Glutamatergic neuron (in vitro differentiated cells): ENCODE results near the gene SEC22A. TPM values are rescaled to one million over a fixed set of nuclear protein-coding genes. Genes with fewer than 3 reads are reported as not detected.

Experiments used
- DNase-seq: peaks from one replicate; pipeline ENCODE4 v3.0.0; 2022
- H3K27ac Mint-ChIP-seq: one replicate; pipeline ENCODE4 v1.8.0; 2020; ENCODE audit warnings: mild to moderate bottlenecking, mixed read lengths, inconsistent platforms; ENCODE audit not compliant: unreplicated experiment
- H3K27me3 Mint-ChIP-seq: one replicate; pipeline ENCODE4 v1.8.0; 2020; ENCODE audit warnings: mild to moderate bottlenecking, moderate library complexity, mixed read lengths, inconsistent platforms; ENCODE audit not compliant: unreplicated experiment
- H3K36me3 Mint-ChIP-seq: one replicate; pipeline ENCODE4 v1.8.0; 2020; ENCODE audit warnings: mild to moderate bottlenecking, mixed read lengths, inconsistent platforms; ENCODE audit not compliant: unreplicated experiment
- H3K4me1 Mint-ChIP-seq: one replicate; pipeline ENCODE4 v1.8.0; 2020; ENCODE audit warnings: mild to moderate bottlenecking, low read depth, mixed read lengths, inconsistent platforms; ENCODE audit not compliant: unreplicated experiment
- H3K4me3 Mint-ChIP-seq: one replicate; pipeline ENCODE4 v1.8.0; 2020; ENCODE audit warnings: mild to moderate bottlenecking, mixed read lengths, inconsistent platforms; ENCODE audit not compliant: unreplicated experiment
- H3K9me3 Mint-ChIP-seq: one replicate; pipeline ENCODE4 v1.8.0; 2020; ENCODE audit warnings: mild to moderate bottlenecking, moderate library complexity, mixed read lengths, inconsistent platforms; ENCODE audit not compliant: unreplicated experiment
- total RNA-seq: library from RNA; stranded (reverse); fragmentation: NEBNext Ultra II Directional; extraction: Animal tissue kit (Norgen Biotek cat#: 25700); gene quantifications from one replicate; pipeline ENCODE4 v1.2.1, GENCODE V29; 2021; ENCODE audit not compliant: unreplicated experiment
- TF ChIP-seq, protein P1 (sequence below): fragments of 200-600 bp; sonication (generic); IDR thresholded peaks from one replicate; pipeline ENCODE4 v1.5.0; 2021; ENCODE audit not compliant: partially characterized antibody, unreplicated experiment

The SEC22A gene
- total RNA-seq, 1 donor from 2014 or later: 14.6 TPM

DNA sequence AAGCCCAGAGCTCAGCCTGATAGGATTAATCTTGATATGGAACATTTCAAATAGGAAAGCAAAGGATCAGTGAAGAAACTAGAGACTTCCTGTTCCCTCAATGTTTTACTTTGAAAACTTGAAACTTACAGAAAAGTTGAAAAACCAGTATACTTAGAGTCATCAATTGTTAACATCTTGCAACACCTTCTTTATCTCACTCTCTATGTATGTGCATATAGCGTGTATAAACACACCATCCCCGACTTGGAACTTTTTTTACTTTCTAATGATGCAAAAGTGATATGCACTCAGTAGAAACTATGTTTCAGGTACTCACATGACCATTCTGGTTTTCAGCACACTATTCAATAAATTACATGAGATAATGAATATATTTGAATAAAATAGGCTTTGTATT is 60.5 kb downstream of the SEC22A start:
- DNase-seq: no peak
- Mint-ChIP-seq H3K9me3 (no peaks in the 10 kb centered on the region), H3K4me3 (no peak overlapping the region), H3K27ac (no peak overlapping the region), H3K4me1 (peaks cover 5% of the 10 kb centered on the region), H3K36me3 (peaks cover 17% of the 10 kb centered on the region), H3K27me3 (no peaks in the 10 kb centered on the region)
- TF ChIP-seq, protein P1, sequence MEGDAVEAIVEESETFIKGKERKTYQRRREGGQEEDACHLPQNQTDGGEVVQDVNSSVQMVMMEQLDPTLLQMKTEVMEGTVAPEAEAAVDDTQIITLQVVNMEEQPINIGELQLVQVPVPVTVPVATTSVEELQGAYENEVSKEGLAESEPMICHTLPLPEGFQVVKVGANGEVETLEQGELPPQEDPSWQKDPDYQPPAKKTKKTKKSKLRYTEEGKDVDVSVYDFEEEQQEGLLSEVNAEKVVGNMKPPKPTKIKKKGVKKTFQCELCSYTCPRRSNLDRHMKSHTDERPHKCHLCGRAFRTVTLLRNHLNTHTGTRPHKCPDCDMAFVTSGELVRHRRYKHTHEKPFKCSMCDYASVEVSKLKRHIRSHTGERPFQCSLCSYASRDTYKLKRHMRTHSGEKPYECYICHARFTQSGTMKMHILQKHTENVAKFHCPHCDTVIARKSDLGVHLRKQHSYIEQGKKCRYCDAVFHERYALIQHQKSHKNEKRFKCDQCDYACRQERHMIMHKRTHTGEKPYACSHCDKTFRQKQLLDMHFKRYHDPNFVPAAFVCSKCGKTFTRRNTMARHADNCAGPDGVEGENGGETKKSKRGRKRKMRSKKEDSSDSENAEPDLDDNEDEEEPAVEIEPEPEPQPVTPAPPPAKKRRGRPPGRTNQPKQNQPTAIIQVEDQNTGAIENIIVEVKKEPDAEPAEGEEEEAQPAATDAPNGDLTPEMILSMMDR: no peak

DNA sequence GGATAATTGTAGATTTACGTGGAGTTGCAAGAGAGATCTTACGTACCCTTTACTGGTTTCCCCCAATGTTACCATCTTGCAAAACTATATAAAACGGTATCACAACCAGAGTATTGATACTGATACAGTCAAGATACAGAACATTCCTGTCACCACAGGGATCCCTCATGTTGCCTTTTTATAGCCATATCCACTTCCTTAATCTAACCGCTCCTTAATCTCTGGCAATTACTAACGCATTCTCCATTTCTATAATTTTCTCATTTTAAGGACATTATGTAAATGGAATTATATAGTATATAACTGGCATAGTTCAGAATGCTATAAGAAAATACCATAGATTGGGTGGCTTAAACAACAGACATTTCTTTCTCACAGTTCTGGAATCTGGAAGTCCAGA is 61.1 kb downstream of the SEC22A start:
- Mint-ChIP-seq H3K27ac (no peak overlapping the region), H3K9me3 (no peaks in the 10 kb centered on the region), H3K4me3 (no peak overlapping the region), H3K36me3 (peaks cover 17% of the 10 kb centered on the region), H3K4me1 (peaks cover 5% of the 10 kb centered on the region), H3K27me3 (no peaks in the 10 kb centered on the region)
- DNase-seq: no peak
- TF ChIP-seq, protein P1: no peak

DNA sequence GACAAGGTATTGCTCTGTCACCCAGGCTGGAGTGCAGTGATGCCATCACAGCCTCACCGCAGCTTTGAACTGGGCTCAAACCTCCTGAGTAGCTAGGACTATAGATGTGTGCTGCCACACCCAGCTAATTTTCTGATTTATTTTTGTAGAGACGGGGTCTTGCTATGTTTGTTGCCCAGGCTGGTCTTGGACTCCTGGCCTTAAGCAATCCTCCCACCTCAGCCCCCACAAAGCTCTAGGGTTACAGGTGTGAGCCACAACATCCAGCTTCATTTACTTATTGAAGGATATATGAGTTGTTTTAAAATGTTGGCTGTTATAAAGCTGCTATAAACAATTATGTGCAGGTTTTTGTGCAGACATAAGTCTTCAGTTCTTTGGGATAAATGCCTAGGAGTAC is 62.2 kb downstream of the SEC22A start:
- Mint-ChIP-seq H3K27me3 (no peaks in the 10 kb centered on the region), H3K36me3 (peaks cover 17% of the 10 kb centered on the region), H3K4me3 (no peak overlapping the region), H3K27ac (no peak overlapping the region), H3K9me3 (no peaks in the 10 kb centered on the region), H3K4me1 (no peaks in the 10 kb centered on the region)
- no peak for DNase-seq
- TF ChIP-seq, protein P1: no peak

DNA sequence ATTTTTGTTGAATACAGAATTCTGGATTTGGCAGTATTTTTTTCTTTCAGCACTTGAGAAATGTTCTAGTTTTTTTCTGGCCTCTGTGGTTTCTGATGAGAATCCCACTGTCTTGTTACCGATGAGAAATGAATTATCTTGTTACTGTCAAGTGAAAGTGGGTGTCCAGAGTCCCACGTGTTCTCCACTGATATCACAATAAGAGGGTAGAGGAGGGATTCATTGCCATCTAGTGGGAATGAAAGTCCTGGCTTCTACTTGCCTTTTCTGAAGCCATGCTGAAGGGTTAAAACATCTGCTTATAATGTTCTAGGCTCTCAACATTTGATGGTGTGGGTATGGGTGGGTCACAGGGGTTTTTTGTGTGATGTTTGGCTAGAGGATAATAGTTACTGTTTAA is 66.1 kb downstream of the SEC22A start:
- H3K27me3 Mint-ChIP-seq: no peaks in the 10 kb centered on the region
- no peak overlapping the region for H3K27ac Mint-ChIP-seq
- H3K36me3 Mint-ChIP-seq: peaks cover 17% of the 10 kb centered on the region
- TF ChIP-seq, protein P1: no peak
- H3K9me3 Mint-ChIP-seq: no peaks in the 10 kb centered on the region
- no peaks in the 10 kb centered on the region for H3K4me1 Mint-ChIP-seq
- DNase-seq: no peak
- no peak overlapping the region for H3K4me3 Mint-ChIP-seq

DNA sequence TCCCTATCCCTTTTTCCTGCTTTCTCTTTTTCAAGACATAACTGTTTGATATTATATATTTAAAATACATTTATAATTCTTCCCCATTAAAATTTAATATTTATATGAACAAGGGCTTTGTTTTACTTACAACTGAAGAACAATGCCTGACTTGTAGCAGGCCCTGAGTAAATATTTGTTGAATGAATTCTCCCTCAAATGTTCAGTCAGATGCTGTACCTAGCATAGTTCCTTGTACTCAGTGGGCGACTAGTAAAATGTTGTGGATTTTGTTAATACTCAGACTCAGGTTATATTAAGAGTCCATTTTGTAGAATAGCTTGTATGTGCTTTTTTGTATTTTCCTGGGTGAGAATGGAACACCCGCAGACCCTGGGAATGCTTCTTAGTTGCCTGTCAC is 69.1 kb downstream of the SEC22A start:
- TF ChIP-seq, protein P1: no peak
- Mint-ChIP-seq H3K27me3 (no peaks in the 10 kb centered on the region), H3K4me1 (no peaks in the 10 kb centered on the region), H3K27ac (no peak overlapping the region), H3K36me3 (peaks cover 13% of the 10 kb centered on the region), H3K4me3 (no peak overlapping the region), H3K9me3 (no peaks in the 10 kb centered on the region)
- DNase-seq: no peak
